Fibroblast of mammary gland (primary cell): ENCODE measurements around the gene ZNF516.
A peak's percentile ranks its signal among the peaks of the same experiment; 100 is the strongest.
"Not testable (repeated sequence)": the region's sequence is repeated elsewhere in the genome, so short reads cannot be mapped to it uniquely, and the experiment has no call there.

Experiments
- DNase-seq: peaks from one replicate; pipeline ENCODE4 v3.0.0-alpha.2; 2010; ENCODE audit warnings: low read depth
- H3K4me3 ChIP-seq: 2 replicates; pipeline ENCODE4 v1.5.1; 2011; ENCODE audit warnings: low read depth, mild to moderate bottlenecking, low read length, moderate library complexity; ENCODE audit not compliant: control insufficient read depth
- TF ChIP-seq, protein P1 (sequence below): conservative IDR thresholded peaks from 2 replicates; pipeline ENCODE4 v1.5.1; 2011; ENCODE audit warnings: low read depth, low read length, inconsistent platforms; ENCODE audit not compliant: control insufficient read depth, insufficient read depth

The ZNF516 gene, protein sequence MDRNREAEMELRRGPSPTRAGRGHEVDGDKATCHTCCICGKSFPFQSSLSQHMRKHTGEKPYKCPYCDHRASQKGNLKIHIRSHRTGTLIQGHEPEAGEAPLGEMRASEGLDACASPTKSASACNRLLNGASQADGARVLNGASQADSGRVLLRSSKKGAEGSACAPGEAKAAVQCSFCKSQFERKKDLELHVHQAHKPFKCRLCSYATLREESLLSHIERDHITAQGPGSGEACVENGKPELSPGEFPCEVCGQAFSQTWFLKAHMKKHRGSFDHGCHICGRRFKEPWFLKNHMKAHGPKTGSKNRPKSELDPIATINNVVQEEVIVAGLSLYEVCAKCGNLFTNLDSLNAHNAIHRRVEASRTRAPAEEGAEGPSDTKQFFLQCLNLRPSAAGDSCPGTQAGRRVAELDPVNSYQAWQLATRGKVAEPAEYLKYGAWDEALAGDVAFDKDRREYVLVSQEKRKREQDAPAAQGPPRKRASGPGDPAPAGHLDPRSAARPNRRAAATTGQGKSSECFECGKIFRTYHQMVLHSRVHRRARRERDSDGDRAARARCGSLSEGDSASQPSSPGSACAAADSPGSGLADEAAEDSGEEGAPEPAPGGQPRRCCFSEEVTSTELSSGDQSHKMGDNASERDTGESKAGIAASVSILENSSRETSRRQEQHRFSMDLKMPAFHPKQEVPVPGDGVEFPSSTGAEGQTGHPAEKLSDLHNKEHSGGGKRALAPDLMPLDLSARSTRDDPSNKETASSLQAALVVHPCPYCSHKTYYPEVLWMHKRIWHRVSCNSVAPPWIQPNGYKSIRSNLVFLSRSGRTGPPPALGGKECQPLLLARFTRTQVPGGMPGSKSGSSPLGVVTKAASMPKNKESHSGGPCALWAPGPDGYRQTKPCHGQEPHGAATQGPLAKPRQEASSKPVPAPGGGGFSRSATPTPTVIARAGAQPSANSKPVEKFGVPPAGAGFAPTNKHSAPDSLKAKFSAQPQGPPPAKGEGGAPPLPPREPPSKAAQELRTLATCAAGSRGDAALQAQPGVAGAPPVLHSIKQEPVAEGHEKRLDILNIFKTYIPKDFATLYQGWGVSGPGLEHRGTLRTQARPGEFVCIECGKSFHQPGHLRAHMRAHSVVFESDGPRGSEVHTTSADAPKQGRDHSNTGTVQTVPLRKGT

DNA sequence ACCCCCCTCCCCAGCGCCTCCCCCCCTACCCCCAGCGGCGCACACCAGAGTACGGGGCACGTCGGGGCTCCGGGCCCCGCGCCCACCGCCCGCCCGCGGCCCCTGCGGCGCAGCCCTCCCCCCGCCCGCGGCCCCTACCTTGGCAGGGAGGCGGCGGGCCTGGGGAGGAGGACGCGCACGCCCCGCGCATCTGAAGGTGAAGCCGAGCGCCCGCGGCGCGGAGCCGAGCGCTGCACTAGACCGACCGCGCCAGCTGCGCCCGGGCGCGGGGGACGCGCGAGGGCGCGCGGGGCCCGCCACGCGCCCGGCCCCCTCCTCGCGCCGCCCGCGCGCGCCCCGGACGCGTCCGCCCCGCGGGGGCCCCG is at the start of gene ZNF516:
ZNF516 (minus strand) TSS at position 237 of the 365 bp plus-strand sequence. CDS start 52,188 bp downstream, outside the sequence.
- peak within 1 kb of the TSS; percentile 92 for H3K4me3 ChIP-seq
- no peak for DNase-seq
- TF ChIP-seq, protein P1, sequence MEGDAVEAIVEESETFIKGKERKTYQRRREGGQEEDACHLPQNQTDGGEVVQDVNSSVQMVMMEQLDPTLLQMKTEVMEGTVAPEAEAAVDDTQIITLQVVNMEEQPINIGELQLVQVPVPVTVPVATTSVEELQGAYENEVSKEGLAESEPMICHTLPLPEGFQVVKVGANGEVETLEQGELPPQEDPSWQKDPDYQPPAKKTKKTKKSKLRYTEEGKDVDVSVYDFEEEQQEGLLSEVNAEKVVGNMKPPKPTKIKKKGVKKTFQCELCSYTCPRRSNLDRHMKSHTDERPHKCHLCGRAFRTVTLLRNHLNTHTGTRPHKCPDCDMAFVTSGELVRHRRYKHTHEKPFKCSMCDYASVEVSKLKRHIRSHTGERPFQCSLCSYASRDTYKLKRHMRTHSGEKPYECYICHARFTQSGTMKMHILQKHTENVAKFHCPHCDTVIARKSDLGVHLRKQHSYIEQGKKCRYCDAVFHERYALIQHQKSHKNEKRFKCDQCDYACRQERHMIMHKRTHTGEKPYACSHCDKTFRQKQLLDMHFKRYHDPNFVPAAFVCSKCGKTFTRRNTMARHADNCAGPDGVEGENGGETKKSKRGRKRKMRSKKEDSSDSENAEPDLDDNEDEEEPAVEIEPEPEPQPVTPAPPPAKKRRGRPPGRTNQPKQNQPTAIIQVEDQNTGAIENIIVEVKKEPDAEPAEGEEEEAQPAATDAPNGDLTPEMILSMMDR = no peak

GRCh38 chr18:76538846-76539245 is 43.8 kb upstream of the ZNF516 start:
- H3K4me3 ChIP-seq = no peak overlapping the region
- no peak for DNase-seq
- TF ChIP-seq, protein P1 = no peak

GRCh38 chr18:76537621-76538020 is 42.6 kb upstream of the ZNF516 start:
- H3K4me3 ChIP-seq = no peak overlapping the region
- DNase-seq = no peak
- TF ChIP-seq, protein P1 = no peak

GRCh38 chr18:76536593-76536992 is 41.6 kb upstream of the ZNF516 start:
- DNase-seq, H3K4me3 ChIP-seq: not testable (repeated sequence)

- TF ChIP-seq, protein P1 = no peak
- DNase-seq = no peak
- H3K4me3 ChIP-seq = no peak overlapping the region
Observed at GRCh38 chr18:76532875-76533274, 37.8 kb upstream of the ZNF516 start.

GRCh38 chr18:76530846-76531245 is 35.8 kb upstream of the ZNF516 start:
- H3K4me3 ChIP-seq = no peak overlapping the region
- TF ChIP-seq, protein P1 = no peak

DNA sequence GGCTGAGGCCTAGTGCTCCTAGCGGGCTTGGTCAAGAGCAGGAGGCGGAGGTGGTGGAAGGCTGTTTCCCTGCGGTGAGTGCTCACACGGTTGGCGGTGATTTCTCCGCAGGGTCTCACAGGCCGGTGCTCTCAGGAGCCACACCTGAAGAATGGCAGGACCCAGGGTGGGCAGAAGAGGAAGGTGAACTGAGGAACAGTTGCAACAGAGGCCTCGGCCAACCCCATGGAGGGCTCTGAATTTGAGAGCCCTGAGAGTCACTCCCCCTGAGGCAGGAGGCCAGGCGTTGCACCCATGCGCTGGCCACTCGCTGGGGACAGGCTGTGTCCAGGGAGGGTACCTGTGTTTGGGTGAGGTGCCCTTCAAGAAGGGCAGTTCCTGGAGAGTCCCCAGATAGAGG is 35.3 kb upstream of the ZNF516 start:
- DNase-seq = no peak
- TF ChIP-seq, protein P1 = no peak
- no peak overlapping the region for H3K4me3 ChIP-seq

More at GRCh38 chr18:76530846-76531245, 35.8 kb upstream of the ZNF516 start:
- DNase-seq = no peak
